ENCODE results near the gene RNASEH1. TPM values are rescaled to one million over a fixed set of nuclear protein-coding genes. Genes with fewer than 3 reads are reported as not detected.
"Not testable (repeated sequence)": the region's sequence is repeated elsewhere in the genome, so short reads cannot be mapped to it uniquely, and the experiment has no call there.

The RNASEH1 gene
- total RNA-seq, 1 experiment from 2014 or later: 26.0 TPM

GRCh38 chr2:3516831-3517230, 41.3 kb downstream of the RNASEH1 start:
- no peak for DNase-seq
- Histone ChIP-seq H3K9me3 (peaks cover 3% of the 10 kb centered on the region), H3K36me3 (peaks cover 28% of the 10 kb centered on the region), H3K4me3 (no peak overlapping the region), H3K27me3 (no peaks in the 10 kb centered on the region)

- H3K4me3 ChIP-seq, DNase-seq: not testable (repeated sequence)
Measured at GRCh38 chr2:3515438-3515837, 42.7 kb downstream of the RNASEH1 start.

GRCh38 chr2:3513026-3513810, 44.9 kb downstream of the RNASEH1 start:
- Histone ChIP-seq H3K36me3 (peaks cover 39% of the 10 kb centered on the region), H3K9me3 (peaks cover 3% of the 10 kb centered on the region), H3K4me3 (no peak overlapping the region), H3K27me3 (no peaks in the 10 kb centered on the region)
- no peak for DNase-seq

More at GRCh38 chr2:3515438-3515837, 42.7 kb downstream of the RNASEH1 start:
- not testable (repeated sequence) for H3K9me3 ChIP-seq, H3K27me3 ChIP-seq
- peaks cover 38% of the 10 kb centered on the region for H3K36me3 ChIP-seq

- Histone ChIP-seq H3K9me3 (peaks cover 3% of the 10 kb centered on the region), H3K27me3 (no peaks in the 10 kb centered on the region), H3K4me3 (no peak overlapping the region), H3K36me3 (peaks cover 38% of the 10 kb centered on the region)
- DNase-seq: no peak
Measured at GRCh38 chr2:3512086-3512485, 46.0 kb downstream of the RNASEH1 start.

- Histone ChIP-seq H3K9me3 (no peaks in the 10 kb centered on the region), H3K36me3 (peaks cover 20% of the 10 kb centered on the region), H3K27me3 (no peaks in the 10 kb centered on the region), H3K4me3 (no peak overlapping the region)
- DNase-seq: no peak
Measured at GRCh38 chr2:3505771-3506170, 52.4 kb downstream of the RNASEH1 start.

GRCh38 chr2:3504741-3505140, 53.4 kb downstream of the RNASEH1 start:
- Histone ChIP-seq H3K4me3 (no peak overlapping the region), H3K9me3 (no peaks in the 10 kb centered on the region), H3K27me3 (no peaks in the 10 kb centered on the region), H3K36me3 (peaks cover 18% of the 10 kb centered on the region)
- no peak for DNase-seq

- no peak for DNase-seq
- Histone ChIP-seq H3K4me3 (no peak overlapping the region), H3K36me3 (peaks cover 26% of the 10 kb centered on the region), H3K27me3 (no peaks in the 10 kb centered on the region), H3K9me3 (no peaks in the 10 kb centered on the region)
Measured at GRCh38 chr2:3503483-3503882, 54.6 kb downstream of the RNASEH1 start.

GRCh38 chr2:3503046-3503445, 55.1 kb downstream of the RNASEH1 start:
- Histone ChIP-seq H3K4me3 (no peak overlapping the region), H3K36me3 (peaks cover 31% of the 10 kb centered on the region), H3K27me3 (no peaks in the 10 kb centered on the region), H3K9me3 (no peaks in the 10 kb centered on the region)
- no peak for DNase-seq

GRCh38 chr2:3500326-3500899, 57.7 kb downstream of the RNASEH1 start:
- no peak for DNase-seq
- no peaks in the 10 kb centered on the region for H3K9me3 ChIP-seq

GRCh38 chr2:3498783-3499394, 59.2 kb downstream of the RNASEH1 start:
- Histone ChIP-seq H3K27me3 (no peaks in the 10 kb centered on the region), H3K36me3 (peaks cover 24% of the 10 kb centered on the region), H3K4me3 (no peak overlapping the region), H3K9me3 (no peaks in the 10 kb centered on the region)
- DNase-seq: no peak

More at GRCh38 chr2:3500326-3500899, 57.7 kb downstream of the RNASEH1 start:
- H3K4me3 ChIP-seq: no peak overlapping the region
- H3K36me3 ChIP-seq: peaks cover 32% of the 10 kb centered on the region
- H3K27me3 ChIP-seq: no peaks in the 10 kb centered on the region

GRCh38 chr2:3496708-3497080, 61.4 kb downstream of the RNASEH1 start:
- not testable (repeated sequence) for DNase-seq, H3K9me3 ChIP-seq, H3K4me3 ChIP-seq, H3K27me3 ChIP-seq
- H3K36me3 ChIP-seq: peaks cover 24% of the 10 kb centered on the region

Other genes with a start within 250 kb of the RNASEH1 start
- 47.9 and 78.7 TPM in 2 replicates for gene EIPR1, start 180.5 kb downstream of the RNASEH1 start, total RNA-seq (2014; rRNA removed; shearing (Covaris generic); ENCODE audit: low replicate concordance)
- gene TRAPPC12, start 178.6 kb downstream of the RNASEH1 start, total RNA-seq (2014; rRNA removed; shearing (Covaris generic); ENCODE audit: low replicate concordance): 27.6 and 29.3 TPM in 2 replicates
- gene ADI1, start 38.8 kb downstream of the RNASEH1 start, total RNA-seq (2014; rRNA removed; shearing (Covaris generic); ENCODE audit: low replicate concordance): 75.8 and 78.9 TPM in 2 replicates
- gene RPS7, start 16.9 kb upstream of the RNASEH1 start, total RNA-seq (2014; rRNA removed; shearing (Covaris generic); ENCODE audit: low replicate concordance): 3,110 and 4,078 TPM in 2 replicates
- 2.1 TPM in 1 of 2 replicates, not detected in the other for gene COLEC11, start 36.8 kb upstream of the RNASEH1 start, total RNA-seq (2014; rRNA removed; shearing (Covaris generic); ENCODE audit: low replicate concordance)
- not detected in 2 replicates for gene ALLC, start 99.9 kb upstream of the RNASEH1 start, total RNA-seq (2014; rRNA removed; shearing (Covaris generic); ENCODE audit: low replicate concordance)
- gene DCDC2C, start 145.2 kb upstream of the RNASEH1 start, total RNA-seq (2014; rRNA removed; shearing (Covaris generic); ENCODE audit: low replicate concordance): not detected in 2 replicates

All from MG63 (cell line).